ENCODE data around the gene BMERB1. TPM values are rescaled to one million over a fixed set of nuclear protein-coding genes. Genes with fewer than 3 reads are reported as not detected.

The BMERB1 gene
- total RNA-seq, 1 experiment from 2014 or later: 80.0 TPM

- H3K27ac ChIP-seq (ENCODE audit: low read length): no peak overlapping the region
- no peaks in the 10 kb centered on the region for H3K27me3 ChIP-seq (ENCODE audit: control insufficient read depth, insufficient read depth, low read length)
- H3K4me1 ChIP-seq (ENCODE audit: control insufficient read depth, insufficient read depth, low read length): no peaks in the 10 kb centered on the region
- no TSS peak for BruUV-seq (replicated peaks)
- no peak overlapping the region for H3K4me3 ChIP-seq (ENCODE audit: low read depth in 2 of 2, low read length in 2 of 2)
- H3K9me3 ChIP-seq (ENCODE audit: control insufficient read depth, insufficient read depth, low read depth, low read length): no peaks in the 10 kb centered on the region
- intact Hi-C loops (cut with micrococcal nuclease; ENCODE audit: unreplicated experiment) (no loop called here), in situ Hi-C loops (cut with HindIII; ENCODE audit: low pct_unique_long_range_greater_than_20kb, low sequenced_read_pairs) (no loop called here)
- ChIA-PET CTCF (no interaction called here), POLR2A (no interaction called here)
- no peak for TF ChIP-seq SIN3A (IDR thresholded peaks at IDR 0.05; ENCODE audit: borderline replicate concordance, insufficient read depth, low read depth, low read length)
- no peak for TF ChIP-seq CTCF (IDR thresholded peaks at IDR 0.05)
- TF ChIP-seq, protein P1, sequence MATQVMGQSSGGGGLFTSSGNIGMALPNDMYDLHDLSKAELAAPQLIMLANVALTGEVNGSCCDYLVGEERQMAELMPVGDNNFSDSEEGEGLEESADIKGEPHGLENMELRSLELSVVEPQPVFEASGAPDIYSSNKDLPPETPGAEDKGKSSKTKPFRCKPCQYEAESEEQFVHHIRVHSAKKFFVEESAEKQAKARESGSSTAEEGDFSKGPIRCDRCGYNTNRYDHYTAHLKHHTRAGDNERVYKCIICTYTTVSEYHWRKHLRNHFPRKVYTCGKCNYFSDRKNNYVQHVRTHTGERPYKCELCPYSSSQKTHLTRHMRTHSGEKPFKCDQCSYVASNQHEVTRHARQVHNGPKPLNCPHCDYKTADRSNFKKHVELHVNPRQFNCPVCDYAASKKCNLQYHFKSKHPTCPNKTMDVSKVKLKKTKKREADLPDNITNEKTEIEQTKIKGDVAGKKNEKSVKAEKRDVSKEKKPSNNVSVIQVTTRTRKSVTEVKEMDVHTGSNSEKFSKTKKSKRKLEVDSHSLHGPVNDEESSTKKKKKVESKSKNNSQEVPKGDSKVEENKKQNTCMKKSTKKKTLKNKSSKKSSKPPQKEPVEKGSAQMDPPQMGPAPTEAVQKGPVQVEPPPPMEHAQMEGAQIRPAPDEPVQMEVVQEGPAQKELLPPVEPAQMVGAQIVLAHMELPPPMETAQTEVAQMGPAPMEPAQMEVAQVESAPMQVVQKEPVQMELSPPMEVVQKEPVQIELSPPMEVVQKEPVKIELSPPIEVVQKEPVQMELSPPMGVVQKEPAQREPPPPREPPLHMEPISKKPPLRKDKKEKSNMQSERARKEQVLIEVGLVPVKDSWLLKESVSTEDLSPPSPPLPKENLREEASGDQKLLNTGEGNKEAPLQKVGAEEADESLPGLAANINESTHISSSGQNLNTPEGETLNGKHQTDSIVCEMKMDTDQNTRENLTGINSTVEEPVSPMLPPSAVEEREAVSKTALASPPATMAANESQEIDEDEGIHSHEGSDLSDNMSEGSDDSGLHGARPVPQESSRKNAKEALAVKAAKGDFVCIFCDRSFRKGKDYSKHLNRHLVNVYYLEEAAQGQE (IDR thresholded peaks at IDR 0.05; ENCODE audit: insufficient read depth in 1 of 2, low read depth in 2 of 2, low read length in 1 of 2): no peak
- no peak for TF ChIP-seq POLR2AphosphoS5 (IDR thresholded peaks at IDR 0.05; ENCODE audit: low read depth, low read length)
- no peak for TF ChIP-seq TCF7L2 (IDR thresholded peaks at IDR 0.05; ENCODE audit: low read depth, low read length)
- no peak for ATAC-seq
- no peak for DNase-seq (ENCODE audit: low read depth, low spot score)
- no peaks in the 10 kb centered on the region for H3K36me3 ChIP-seq (ENCODE audit: control insufficient read depth, insufficient read depth, low read length)
These were observed 142.9 kb downstream of the BMERB1 start for GRCh38 chr16:15576960-15577958.

DNA sequence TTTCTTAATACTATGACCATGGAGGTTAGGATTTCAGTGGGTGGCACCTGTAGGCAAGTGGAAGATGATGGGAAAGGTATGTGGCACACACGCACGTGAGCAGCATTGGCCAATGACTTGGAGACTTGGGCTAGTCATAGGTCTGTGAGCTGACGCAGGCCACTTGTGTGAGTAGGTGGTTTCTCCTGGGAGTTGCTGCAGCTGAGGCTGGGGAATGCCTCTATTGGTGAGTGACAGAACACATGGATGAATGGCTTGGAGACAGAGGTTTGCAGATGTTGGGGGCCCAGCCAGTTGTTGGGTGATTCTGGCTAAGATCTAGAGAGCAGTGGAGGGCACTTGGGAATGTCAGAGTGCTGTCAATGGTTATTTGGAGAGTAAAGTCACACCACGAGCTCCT, 144.4 kb downstream of the BMERB1 start:
- no peak overlapping the region for H3K4me3 ChIP-seq (ENCODE audit: low read depth in 2 of 2, low read length in 2 of 2)
- no peaks in the 10 kb centered on the region for H3K9me3 ChIP-seq (ENCODE audit: control insufficient read depth, insufficient read depth, low read depth, low read length)
- in situ Hi-C loops (cut with HindIII; ENCODE audit: low pct_unique_long_range_greater_than_20kb, low sequenced_read_pairs) (no loop called here), intact Hi-C loops (cut with micrococcal nuclease; ENCODE audit: unreplicated experiment) (no loop called here)
- no peak for ATAC-seq
- DNase-seq (ENCODE audit: low read depth, low spot score): no peak
- H3K27ac ChIP-seq (ENCODE audit: low read length): no peak overlapping the region
- CTCF ChIA-PET: no interaction called here
- H3K36me3 ChIP-seq (ENCODE audit: control insufficient read depth, insufficient read depth, low read length): no peaks in the 10 kb centered on the region
- no peaks in the 10 kb centered on the region for H3K4me1 ChIP-seq (ENCODE audit: control insufficient read depth, insufficient read depth, low read length)
- H3K27me3 ChIP-seq (ENCODE audit: control insufficient read depth, insufficient read depth, low read length): no peaks in the 10 kb centered on the region
- BruUV-seq (replicated peaks): no TSS peak
- TF ChIP-seq TCF7L2 (IDR thresholded peaks at IDR 0.05; ENCODE audit: low read depth, low read length): no peak
- no peak for TF ChIP-seq CTCF (IDR thresholded peaks at IDR 0.05)
- TF ChIP-seq, protein P1 (IDR thresholded peaks at IDR 0.05; ENCODE audit: insufficient read depth in 1 of 2, low read depth in 2 of 2, low read length in 1 of 2): no peak
- TF ChIP-seq SIN3A (IDR thresholded peaks at IDR 0.05; ENCODE audit: borderline replicate concordance, insufficient read depth, low read depth, low read length): no peak
- no peak for TF ChIP-seq POLR2AphosphoS5 (IDR thresholded peaks at IDR 0.05; ENCODE audit: low read depth, low read length)
- POLR2A ChIA-PET: no interaction called here
